Epithelial cell of alveolus of lung (primary cell): ENCODE measurements around the gene PPP1CB. TPM values are rescaled to one million over a fixed set of nuclear protein-coding genes. Genes with fewer than 3 reads are reported as not detected.

Experiments used
- total RNA-seq: library from RNA; depleted of rRNA; stranded (reverse); fragments of >200 nt; gene quantifications from 2 replicates; pipeline ENCODE4 v1.2.1, GENCODE V29; 2015

PPP1CB gene
- total RNA-seq: 103 and 131 TPM in 2 replicates

DNA sequence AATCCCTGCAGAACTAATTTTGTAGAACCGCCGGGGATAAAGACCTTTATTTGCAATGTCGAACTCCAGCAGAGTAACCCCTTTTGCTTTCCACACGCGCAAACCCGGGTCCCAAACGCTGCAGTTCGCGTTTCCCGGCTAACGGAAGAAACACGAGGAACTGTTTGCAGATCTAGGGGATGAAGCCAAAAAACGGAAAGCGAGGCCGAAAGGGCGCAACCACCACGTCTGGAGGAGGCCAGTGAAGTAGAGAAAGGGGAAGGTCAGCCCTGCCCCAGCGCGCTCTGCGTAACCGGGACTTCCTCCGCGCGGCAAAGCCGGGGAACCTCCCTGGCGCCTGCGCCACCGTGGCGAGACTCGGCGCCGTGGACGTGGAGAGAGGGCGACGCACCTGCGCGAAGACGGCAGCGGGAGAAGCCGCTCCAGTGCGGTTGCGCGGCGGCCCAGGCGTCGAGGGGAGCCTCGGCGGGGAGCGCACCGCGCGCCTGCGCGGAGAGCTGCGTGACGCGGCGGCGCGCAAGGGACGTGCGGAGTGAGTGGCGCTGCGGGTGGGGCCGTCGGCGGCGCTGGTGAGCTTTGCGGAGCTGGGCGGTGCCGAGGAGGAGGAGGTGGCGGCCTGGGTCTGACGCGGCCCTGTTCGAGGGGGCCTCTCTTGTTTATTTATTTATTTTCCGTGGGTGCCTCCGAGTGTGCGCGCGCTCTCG, at the start of gene PPP1CB:
Gene PPP1CB (plus strand): TSS at position 579 of the 704 bp plus-strand sequence. CDS start 295 bp downstream, outside the sequence.

DNA sequence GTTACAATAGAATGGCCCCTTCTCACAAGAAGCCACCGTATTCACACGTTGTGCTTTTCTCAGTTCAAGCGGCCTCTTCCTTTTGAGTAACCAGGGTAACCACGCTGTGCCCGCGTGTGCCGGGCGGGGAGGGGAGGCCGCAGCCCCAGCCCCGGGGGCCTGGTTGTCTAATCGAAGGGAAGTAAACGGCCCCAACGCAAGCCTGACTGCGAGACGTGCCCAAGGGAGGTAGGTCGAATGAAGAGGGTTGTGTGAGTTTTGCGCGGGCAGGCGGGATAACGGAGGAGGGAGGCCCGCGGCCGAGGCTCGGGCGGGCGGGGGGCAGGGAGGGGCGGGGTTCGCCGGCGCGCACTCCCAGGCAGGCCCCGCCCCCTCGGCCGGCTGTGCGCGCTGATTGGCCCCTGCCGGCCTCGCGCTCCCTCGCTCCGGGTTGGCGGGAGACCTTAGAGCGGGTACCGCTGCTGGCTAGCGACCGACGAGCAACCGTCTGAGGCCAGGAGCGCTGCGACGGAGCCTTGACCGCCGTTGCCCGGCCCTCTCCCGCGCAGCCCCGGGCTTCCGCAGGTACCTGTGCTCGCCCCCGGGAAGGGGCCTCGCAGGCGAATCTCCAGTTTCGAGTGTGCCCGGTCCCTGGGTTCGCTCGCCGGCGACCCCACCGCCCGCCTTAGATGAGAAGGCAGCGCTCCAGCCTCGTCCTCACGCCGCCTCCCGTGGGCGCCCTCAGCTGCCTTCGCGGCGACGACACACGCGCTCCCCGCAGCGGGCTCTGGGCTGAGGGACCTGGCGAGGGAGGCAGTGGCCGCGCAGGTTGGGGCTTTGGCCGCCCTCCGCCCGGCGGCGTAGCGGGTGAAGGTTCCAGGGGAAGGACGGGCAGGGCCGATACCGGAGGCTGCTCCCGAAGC, 59.0 kb downstream of the PPP1CB start, which contains the start of gene SPDYA:
Gene SPDYA (plus strand): TSS at position 451 of the 902 bp plus-strand sequence. CDS start 5,181 bp downstream, outside the sequence.

Other genes with a start within 250 kb of the PPP1CB start
- gene SPDYA, start 59.0 kb downstream of the PPP1CB start, total RNA-seq: 0.13 TPM in 1 of 2 replicates, not detected in the other
- gene TRMT61B, start 118.5 kb downstream of the PPP1CB start, total RNA-seq: 6.9 and 13.7 TPM in 2 replicates
- 21.6 and 47.6 TPM in 2 replicates for gene WDR43, start 142.8 kb downstream of the PPP1CB start, total RNA-seq
- gene TOGARAM2, start 229.5 kb downstream of the PPP1CB start, total RNA-seq: 0.13 TPM in 1 of 2 replicates, not detected in the other